CD4-positive, alpha-beta T cell treated with Interleukin-15 for 1 hour (primary cell): ENCODE data around the gene PPFIA4.
A peak's percentile ranks its signal among the peaks of the same experiment; 100 is the strongest.

Experiments
- DNase-seq: peaks from one replicate; pipeline ENCODE4 v3.0.0-alpha.2; 2020

Gene PPFIA4

GRCh38 chr1:203104789-203105390 lies 78.6 kb downstream of the PPFIA4 start:
- no peak for DNase-seq

- DNase-seq: no peak
Observed at GRCh38 chr1:203112475-203112874, 86.2 kb downstream of the PPFIA4 start.

GRCh38 chr1:203113308-203113707 lies 87.0 kb downstream of the PPFIA4 start:
- no peak for DNase-seq

GRCh38 chr1:203114202-203114601 lies 87.9 kb downstream of the PPFIA4 start:
- DNase-seq: no peak

GRCh38 chr1:203116091-203116820 lies 90.0 kb downstream of the PPFIA4 start:
- no peak for DNase-seq

GRCh38 chr1:203117611-203118575 lies 91.6 kb downstream of the PPFIA4 start:
- DNase-seq: peak; percentile 31

GRCh38 chr1:203120325-203121153 lies 94.2 kb downstream of the PPFIA4 start:
- no peak for DNase-seq

GRCh38 chr1:203121186-203122015 lies 95.1 kb downstream of the PPFIA4 start:
- DNase-seq: no peak

- DNase-seq: no peak
Observed at GRCh38 chr1:203122159-203122558, 95.9 kb downstream of the PPFIA4 start.

GRCh38 chr1:203124011-203124410 lies 97.7 kb downstream of the PPFIA4 start:
- DNase-seq: no peak

- no peak for DNase-seq
Observed at GRCh38 chr1:203124546-203125317, 98.4 kb downstream of the PPFIA4 start.

- no peak for DNase-seq
Observed at GRCh38 chr1:203126151-203126865, 100.0 kb downstream of the PPFIA4 start.

- no peak for DNase-seq
Observed at GRCh38 chr1:203126866-203127665, 100.8 kb downstream of the PPFIA4 start.

GRCh38 chr1:203127666-203128430 lies 101.6 kb downstream of the PPFIA4 start, which contains the start of gene ADORA1:
Gene ADORA1, plus strand, starts transcription at chr1:203127726. Its CDS starts 1,116 bp downstream, at chr1:203128842.
- DNase-seq: no peak

- DNase-seq: no peak
Observed at GRCh38 chr1:203128431-203128715, 102.1 kb downstream of the PPFIA4 start.
